Vagina (tissue), 2 donors: Measurements from ENCODE around the gene SCG2. TPM values are rescaled to one million over a fixed set of nuclear protein-coding genes. Genes with fewer than 3 reads are reported as not detected.

Experiments used
- DNase-seq, 2 donors: peaks; one replicate each; pipeline ENCODE4 v3.0.0-alpha.2; 2017; ENCODE audit errors: extremely low spot score in 2 of 2
- H3K27ac ChIP-seq: fragments of 200-600 bp; sonication (generic); one replicate; pipeline ENCODE4 v1.5.1; 2019
- H3K27me3 ChIP-seq: fragments of 200-600 bp; sonication (generic); one replicate; pipeline ENCODE4 v1.5.1; 2019
- H3K36me3 ChIP-seq, 2 donors: fragments of 200-600 bp; sonication (generic); one replicate each; pipeline ENCODE4 v1.5.1; 2017 to 2019
- H3K4me1 ChIP-seq: fragments of 200-600 bp; sonication (generic); one replicate; pipeline ENCODE4 v1.5.1; 2019
- H3K4me3 ChIP-seq, 2 donors: fragments of 200-600 bp; sonication (generic); 1 replicate in 1 of 2; 2 replicates in 1 of 2; pipeline ENCODE4 v1.5.1; 2016 to 2019
- H3K9me3 ChIP-seq: fragments of 200-600 bp; sonication (generic); one replicate; pipeline ENCODE4 v1.5.1; 2019
- CTCF ChIP-seq, 3 experiments: fragments of 450-650 bp in 2 of 3; fragments of 200-600 bp in 1 of 3; sonication (generic) in 1 of 3; IDR thresholded peaks; one replicate each; pipeline ENCODE4 v1.5.1; 2017 to 2019; ENCODE audit warnings: antibody characterized with exemption in 3 of 3, mild to moderate bottlenecking in 2 of 3, moderate library complexity in 2 of 3
- POLR2A ChIP-seq, 2 donors: fragments of 450-650 bp; IDR thresholded peaks; one replicate each; pipeline ENCODE4 v1.6.1; 2017; ENCODE audit warnings: antibody characterized with exemption in 2 of 2, mild to moderate bottlenecking in 2 of 2, moderate library complexity in 2 of 2
- POLR2AphosphoS5 ChIP-seq, 2 donors: sonication (generic); formaldehyde crosslinking; IDR thresholded peaks; one replicate each; pipeline ENCODE4 v1.9.0; 2017; ENCODE audit warnings: antibody characterized with exemption in 2 of 2, mild to moderate bottlenecking in 2 of 2, low read depth in 1 of 2; ENCODE audit not compliant: insufficient read depth in 1 of 2
- intact Hi-C: fragments of 100-400 bp; cut with DNase I; formaldehyde crosslinking; loops from one replicate; pipeline ENCODE4 v1.15.1; 2023
- total RNA-seq: library from RNA; depleted of rRNA; stranded (reverse); fragments of >200 nt; gene quantifications from one replicate; pipeline ENCODE4 v1.2.3, GENCODE V29; 2016

SCG2 gene
- total RNA-seq, 1 donor from 2014 or later, result 13.3 TPM

- DNase-seq, result no peak
- TF ChIP-seq POLR2A (IDR thresholded peaks at IDR 0.05) (no peak), POLR2AphosphoS5 (IDR thresholded peaks at IDR 0.05; ENCODE audit: insufficient read depth in 1 of 2, low read depth in 1 of 2) (no peak), CTCF (IDR thresholded peaks at IDR 0.05) (no peak)
- Histone ChIP-seq H3K27me3 (no peaks in the 10 kb centered on the region), H3K27ac (no peak overlapping the region), H3K36me3 (no peaks in the 10 kb centered on the region), H3K9me3 (no peaks in the 10 kb centered on the region), H3K4me3 (no peak overlapping the region), H3K4me1 (no peaks in the 10 kb centered on the region)
- intact Hi-C loops, result no loop called here
These were observed 1.1 kb downstream of the SCG2 start for GRCh38 chr2:223601018-223601417.

GRCh38 chr2:223599640-223600380 is 2.4 kb downstream of the SCG2 start:
- Histone ChIP-seq H3K36me3 (no peaks in the 10 kb centered on the region), H3K4me3 (no peak overlapping the region), H3K27me3 (no peaks in the 10 kb centered on the region), H3K9me3 (no peaks in the 10 kb centered on the region), H3K27ac (no peak overlapping the region), H3K4me1 (no peaks in the 10 kb centered on the region)
- TF ChIP-seq POLR2AphosphoS5 (IDR thresholded peaks at IDR 0.05; ENCODE audit: insufficient read depth in 1 of 2, low read depth in 1 of 2), result no peak
- TF ChIP-seq CTCF (IDR thresholded peaks at IDR 0.05), result no peak
- no peak for TF ChIP-seq POLR2A (IDR thresholded peaks at IDR 0.05)
- intact Hi-C loops, result no loop called here
- DNase-seq, result no peak

GRCh38 chr2:223598994-223599639 is 3.0 kb downstream of the SCG2 start:
- TF ChIP-seq CTCF (IDR thresholded peaks at IDR 0.05), result no peak
- no peak for DNase-seq

GRCh38 chr2:223597076-223597475 is 5.1 kb downstream of the SCG2 start:
- H3K4me3 ChIP-seq, result no peak overlapping the region
- H3K9me3 ChIP-seq, result no peaks in the 10 kb centered on the region
- no peak for DNase-seq
- H3K27me3 ChIP-seq, result no peaks in the 10 kb centered on the region
- H3K27ac ChIP-seq, result no peak overlapping the region
- H3K4me1 ChIP-seq, result no peaks in the 10 kb centered on the region
- intact Hi-C loops, result no loop called here
- TF ChIP-seq CTCF (IDR thresholded peaks at IDR 0.05), result no peak
- no peak for TF ChIP-seq POLR2AphosphoS5 (IDR thresholded peaks at IDR 0.05; ENCODE audit: insufficient read depth in 1 of 2, low read depth in 1 of 2)
- no peak for TF ChIP-seq POLR2A (IDR thresholded peaks at IDR 0.05)
- no peaks in the 10 kb centered on the region for H3K36me3 ChIP-seq

More at GRCh38 chr2:223598994-223599639, 3.0 kb downstream of the SCG2 start:
- Histone ChIP-seq H3K4me1 (no peaks in the 10 kb centered on the region), H3K36me3 (no peaks in the 10 kb centered on the region), H3K27me3 (no peaks in the 10 kb centered on the region), H3K27ac (no peak overlapping the region), H3K4me3 (no peak overlapping the region), H3K9me3 (no peaks in the 10 kb centered on the region)
- intact Hi-C loops, result no loop called here

- H3K9me3 ChIP-seq, result no peaks in the 10 kb centered on the region
- H3K27ac ChIP-seq, result no peak overlapping the region
- TF ChIP-seq POLR2AphosphoS5 (IDR thresholded peaks at IDR 0.05; ENCODE audit: insufficient read depth in 1 of 2, low read depth in 1 of 2) (no peak), CTCF (IDR thresholded peaks at IDR 0.05) (no peak), POLR2A (IDR thresholded peaks at IDR 0.05) (no peak)
- H3K27me3 ChIP-seq, result no peaks in the 10 kb centered on the region
- H3K4me3 ChIP-seq, result no peak overlapping the region
- intact Hi-C loops, result no loop called here
- no peaks in the 10 kb centered on the region for H3K4me1 ChIP-seq
- DNase-seq, result no peak
- H3K36me3 ChIP-seq, result no peaks in the 10 kb centered on the region
These were observed 6.0 kb downstream of the SCG2 start for GRCh38 chr2:223596208-223596607.
